MM.1S (cell line): ENCODE measurements around the gene KCNH4.
"Not testable (repeated sequence)": the region's sequence is repeated elsewhere in the genome, so short reads cannot be mapped to it uniquely, and the experiment has no call there.

ENCODE experiments used
- DNase-seq: peaks from one replicate; pipeline ENCODE4 v3.0.0-alpha.2; 2015
- H2AFZ ChIP-seq: fragments of 300-600 bp; sonication (generic); 2 replicates; pipeline ENCODE4 v1.6.0; 2016; ENCODE audit warnings: antibody characterized with exemption, low read length
- H3F3A ChIP-seq: fragments of 300-600 bp; sonication (generic); 2 replicates; pipeline ENCODE4 v1.6.1; 2016; ENCODE audit warnings: mild to moderate bottlenecking, antibody characterized with exemption, low read length, moderate library complexity, mixed read lengths; ENCODE audit not compliant: insufficient read depth
- H3K27ac ChIP-seq: fragments of 300-600 bp; sonication (generic); 2 replicates; pipeline ENCODE4 v1.5.1; 2016; ENCODE audit warnings: mild to moderate bottlenecking, low read length
- H3K27me3 ChIP-seq: fragments of 300-600 bp; sonication (generic); replicated peaks from 2 replicates; pipeline ENCODE4 v1.6.0; 2016; ENCODE audit warnings: low read length; ENCODE audit not compliant: insufficient read depth
- H3K36me3 ChIP-seq: fragments of 300-600 bp; sonication (generic); replicated peaks from 2 replicates; pipeline ENCODE4 v1.6.1; 2016; ENCODE audit warnings: mild to moderate bottlenecking, low read length, mixed read lengths; ENCODE audit not compliant: insufficient read depth
- H3K4me1 ChIP-seq: fragments of 300-600 bp; sonication (generic); 2 replicates; pipeline ENCODE4 v1.6.1; 2016; ENCODE audit warnings: low read length, mixed read lengths
- H3K4me2 ChIP-seq: fragments of 300-600 bp; sonication (generic); 2 replicates; pipeline ENCODE4 v1.6.0; 2016; ENCODE audit warnings: low read depth, low read length
- H3K4me3 ChIP-seq: fragments of 300-600 bp; sonication (generic); 2 replicates; pipeline ENCODE4 v1.5.1; 2016; ENCODE audit warnings: low read length, mixed read lengths
- H3K79me2 ChIP-seq: fragments of 300-600 bp; sonication (generic); 2 replicates; pipeline ENCODE4 v1.6.1; 2016; ENCODE audit warnings: mixed run types, low read length, mixed read lengths
- H3K9ac ChIP-seq: fragments of 300-600 bp; sonication (generic); 2 replicates; pipeline ENCODE4 v1.6.1; 2016; ENCODE audit warnings: low read length, mixed read lengths
- H3K9me2 ChIP-seq: fragments of 300-600 bp; sonication (generic); replicated peaks from 2 replicates; pipeline ENCODE4 v1.6.1; 2016; ENCODE audit warnings: mild to moderate bottlenecking, low read length, mixed read lengths; ENCODE audit not compliant: insufficient read depth
- H3K9me3 ChIP-seq: fragments of 300-600 bp; sonication (generic); replicated peaks from 2 replicates; pipeline ENCODE4 v1.6.1; 2016; ENCODE audit warnings: mild to moderate bottlenecking, low read length, mixed read lengths; ENCODE audit not compliant: insufficient read depth
- H4K20me1 ChIP-seq: fragments of 300-600 bp; sonication (generic); 2 replicates; pipeline ENCODE4 v1.6.1; 2016; ENCODE audit warnings: mild to moderate bottlenecking, low read length, moderate library complexity, mixed read lengths; ENCODE audit not compliant: insufficient read depth
- CTCF ChIP-seq: fragments of 300-600 bp; sonication (generic); IDR thresholded peaks from 2 replicates; pipeline ENCODE4 v1.5.1; 2016; ENCODE audit warnings: antibody characterized with exemption, low read length, mixed read lengths
- EZH2 ChIP-seq: fragments of 300-600 bp; sonication (generic); optimal IDR thresholded peaks from 2 replicates; pipeline ENCODE3; 2017; ENCODE audit warnings: low read depth, mild to moderate bottlenecking, antibody characterized with exemption, low read length, mixed read lengths
- EZH2phosphoT487 ChIP-seq: fragments of 300-600 bp; sonication (generic); IDR thresholded peaks from 2 replicates; pipeline ENCODE4 v1.6.1; 2018; ENCODE audit warnings: antibody characterized with exemption, low read length

KCNH4 gene

GRCh38 chr17:42214156-42214555, 33.2 kb upstream of the KCNH4 start:
- Histone ChIP-seq H3K9me3 (no peaks in the 10 kb centered on the region), H3K4me1 (no peaks in the 10 kb centered on the region), H3K4me3 (no peak overlapping the region), H3K27me3 (no peaks in the 10 kb centered on the region), H3K27ac (no peak overlapping the region), H4K20me1 (no peaks in the 10 kb centered on the region), H3K79me2 (no peaks in the 10 kb centered on the region), H3K4me2 (no peak overlapping the region), H3K36me3 (no peaks in the 10 kb centered on the region), H3F3A (no peaks in the 10 kb centered on the region), H3K9ac (no peak overlapping the region), H3K9me2 (no peaks in the 10 kb centered on the region), H2AFZ (no peak overlapping the region)
- no peak for TF ChIP-seq CTCF
- DNase-seq = no peak

- H3K4me2 ChIP-seq = no peak overlapping the region
- no peak for DNase-seq
- H3K4me3 ChIP-seq = no peak overlapping the region
- H3F3A ChIP-seq = no peaks in the 10 kb centered on the region
- no peaks in the 10 kb centered on the region for H3K79me2 ChIP-seq
- H3K9me3 ChIP-seq = no peaks in the 10 kb centered on the region
- no peaks in the 10 kb centered on the region for H4K20me1 ChIP-seq
- no peak overlapping the region for H3K27ac ChIP-seq
- H3K9me2 ChIP-seq = no peaks in the 10 kb centered on the region
- H3K36me3 ChIP-seq = no peaks in the 10 kb centered on the region
- H3K9ac ChIP-seq = no peak overlapping the region
- no peak for TF ChIP-seq EZH2phosphoT487
- no peaks in the 10 kb centered on the region for H3K27me3 ChIP-seq
- no peaks in the 10 kb centered on the region for H3K4me1 ChIP-seq
- H2AFZ ChIP-seq = no peak overlapping the region
Observed at GRCh38 chr17:42212382-42212781, 31.4 kb upstream of the KCNH4 start.

GRCh38 chr17:42211921-42212341, 31.0 kb upstream of the KCNH4 start:
- not testable (repeated sequence) for H2AFZ ChIP-seq, H4K20me1 ChIP-seq, H3K36me3 ChIP-seq, H3K27ac ChIP-seq, H3K4me2 ChIP-seq, H3K79me2 ChIP-seq, H3K9me3 ChIP-seq, H3K9me2 ChIP-seq, H3K4me3 ChIP-seq, H3K4me1 ChIP-seq, H3K27me3 ChIP-seq, H3K9ac ChIP-seq, DNase-seq, H3F3A ChIP-seq

GRCh38 chr17:42210046-42210445, 29.1 kb upstream of the KCNH4 start:
- H3K9ac ChIP-seq = no peak overlapping the region
- no peaks in the 10 kb centered on the region for H3F3A ChIP-seq
- no peaks in the 10 kb centered on the region for H3K9me3 ChIP-seq
- no peaks in the 10 kb centered on the region for H3K36me3 ChIP-seq
- no peaks in the 10 kb centered on the region for H3K79me2 ChIP-seq
- no peak for DNase-seq
- no peak overlapping the region for H3K4me2 ChIP-seq
- H3K4me3 ChIP-seq = no peak overlapping the region
- no peak for TF ChIP-seq EZH2phosphoT487
- TF ChIP-seq CTCF = no peak
- no peak for TF ChIP-seq EZH2
- H3K27me3 ChIP-seq = no peaks in the 10 kb centered on the region
- no peaks in the 10 kb centered on the region for H3K4me1 ChIP-seq
- H4K20me1 ChIP-seq = no peaks in the 10 kb centered on the region
- no peaks in the 10 kb centered on the region for H3K9me2 ChIP-seq
- no peak overlapping the region for H2AFZ ChIP-seq
- H3K27ac ChIP-seq = no peak overlapping the region

GRCh38 chr17:42206153-42206612, 25.2 kb upstream of the KCNH4 start:
- H3K4me2 ChIP-seq, H3K36me3 ChIP-seq: not testable (repeated sequence)

More at GRCh38 chr17:42206153-42206612, 25.2 kb upstream of the KCNH4 start:
- not testable (repeated sequence) for H4K20me1 ChIP-seq, H3K4me3 ChIP-seq, H3F3A ChIP-seq, DNase-seq, H3K4me1 ChIP-seq, H3K27me3 ChIP-seq, H2AFZ ChIP-seq, H3K9me2 ChIP-seq, H3K9ac ChIP-seq, H3K79me2 ChIP-seq, H3K27ac ChIP-seq, H3K9me3 ChIP-seq
